ENCODE data around the gene ALK.

DNA sequence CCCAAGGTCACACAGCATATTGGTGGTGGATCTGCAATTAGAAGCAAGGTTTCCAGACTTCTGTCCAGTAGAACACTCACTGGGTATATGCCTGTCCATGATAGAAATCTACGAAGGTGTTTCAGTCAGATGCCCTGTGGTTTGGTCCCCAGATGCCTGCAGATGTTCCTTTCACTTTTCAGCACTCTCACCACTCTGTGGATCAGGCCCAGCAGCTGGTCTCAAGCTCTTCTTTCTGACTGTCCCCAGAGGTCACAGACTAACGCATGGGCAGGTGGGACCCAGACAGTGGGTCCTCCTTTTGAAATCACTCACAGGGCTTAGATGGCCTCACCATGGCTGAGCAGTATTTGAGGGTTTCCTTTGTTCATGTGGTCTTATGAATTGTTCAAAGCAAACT is 376.5 kb downstream of the ALK start:
- no peak for TF ChIP-seq POLR2A (IDR thresholded peaks at IDR 0.05)
- TF ChIP-seq, protein P1, sequence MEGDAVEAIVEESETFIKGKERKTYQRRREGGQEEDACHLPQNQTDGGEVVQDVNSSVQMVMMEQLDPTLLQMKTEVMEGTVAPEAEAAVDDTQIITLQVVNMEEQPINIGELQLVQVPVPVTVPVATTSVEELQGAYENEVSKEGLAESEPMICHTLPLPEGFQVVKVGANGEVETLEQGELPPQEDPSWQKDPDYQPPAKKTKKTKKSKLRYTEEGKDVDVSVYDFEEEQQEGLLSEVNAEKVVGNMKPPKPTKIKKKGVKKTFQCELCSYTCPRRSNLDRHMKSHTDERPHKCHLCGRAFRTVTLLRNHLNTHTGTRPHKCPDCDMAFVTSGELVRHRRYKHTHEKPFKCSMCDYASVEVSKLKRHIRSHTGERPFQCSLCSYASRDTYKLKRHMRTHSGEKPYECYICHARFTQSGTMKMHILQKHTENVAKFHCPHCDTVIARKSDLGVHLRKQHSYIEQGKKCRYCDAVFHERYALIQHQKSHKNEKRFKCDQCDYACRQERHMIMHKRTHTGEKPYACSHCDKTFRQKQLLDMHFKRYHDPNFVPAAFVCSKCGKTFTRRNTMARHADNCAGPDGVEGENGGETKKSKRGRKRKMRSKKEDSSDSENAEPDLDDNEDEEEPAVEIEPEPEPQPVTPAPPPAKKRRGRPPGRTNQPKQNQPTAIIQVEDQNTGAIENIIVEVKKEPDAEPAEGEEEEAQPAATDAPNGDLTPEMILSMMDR (IDR thresholded peaks at IDR 0.05): no peak
- TF ChIP-seq EP300 (IDR thresholded peaks at IDR 0.05): no peak
- no peak for TF ChIP-seq POLR2AphosphoS5 (IDR thresholded peaks at IDR 0.05)
